Fibroblast of pulmonary artery (primary cell): ENCODE data around the gene ADH1C.
"Not testable (repeated sequence)": the region's sequence is repeated elsewhere in the genome, so short reads cannot be mapped to it uniquely, and the experiment has no call there.

Source experiments
- DNase-seq: peaks from one replicate; pipeline ENCODE4 v3.0.0-alpha.2; 2010; ENCODE audit warnings: low read depth
- H3K4me3 ChIP-seq: replicated peaks from 2 replicates; pipeline ENCODE4 v1.5.1; 2011; ENCODE audit warnings: low read depth, mild to moderate bottlenecking, control low read depth, low read length, moderate library complexity
- CTCF ChIP-seq: IDR thresholded peaks from 2 replicates; pipeline ENCODE4 v1.5.1; 2011; ENCODE audit warnings: mild to moderate bottlenecking, control low read depth, low read length, inconsistent platforms; ENCODE audit errors: missing control alignments

ADH1C gene

GRCh38 chr4:99321241-99322191, 31.0 kb downstream of the ADH1C start, which contains the start of gene ADH1B:
Gene ADH1B, minus strand, starts transcription at chr4:99321401. Its CDS starts 70 bp downstream, at chr4:99321331.
- H3K4me3 ChIP-seq, result no peak within 1 kb of the TSS
- TF ChIP-seq CTCF, result no peak
- DNase-seq, result no peak

GRCh38 chr4:99317811-99318210, 34.7 kb downstream of the ADH1C start:
- not testable (repeated sequence) for DNase-seq, H3K4me3 ChIP-seq

- DNase-seq, result no peak
- no peak overlapping the region for H3K4me3 ChIP-seq
- TF ChIP-seq CTCF, result no peak
Measured at GRCh38 chr4:99317354-99317753, 35.2 kb downstream of the ADH1C start.

- no peak for DNase-seq
- no peak for TF ChIP-seq CTCF
- no peak overlapping the region for H3K4me3 ChIP-seq
Measured at GRCh38 chr4:99315839-99316238, 36.7 kb downstream of the ADH1C start.

GRCh38 chr4:99314211-99314610, 38.3 kb downstream of the ADH1C start:
- no peak overlapping the region for H3K4me3 ChIP-seq
- no peak for DNase-seq
- TF ChIP-seq CTCF, result no peak

GRCh38 chr4:99310389-99310788, 42.2 kb downstream of the ADH1C start:
- no peak for DNase-seq
- no peak for TF ChIP-seq CTCF
- no peak overlapping the region for H3K4me3 ChIP-seq

- H3K4me3 ChIP-seq, result no peak overlapping the region
- no peak for TF ChIP-seq CTCF
- no peak for DNase-seq
Measured at GRCh38 chr4:99305638-99306400, 46.7 kb downstream of the ADH1C start.
